H1 (cell line): ENCODE measurements around the gene NINJ2. TPM values are rescaled to one million over a fixed set of nuclear protein-coding genes. Genes with fewer than 3 reads are reported as not detected.

Experiments used
- CTCF ChIA-PET: fragments of 300-600 bp; sonication (Branson Sonifier 250); formaldehyde crosslinking; loops from one replicate; lab custom pipeline; 2021; ENCODE audit not compliant: partially characterized antibody; lab: Charles Lee
- POLR2A ChIA-PET: fragments of 300-600 bp; sonication (Branson Sonifier 250); formaldehyde crosslinking; loops from one replicate; lab custom pipeline; 2021; ENCODE audit warnings: inconsistent platforms; ENCODE audit not compliant: partially characterized antibody; lab: Charles Lee
- DNase-seq, 2 experiments: peaks; one replicate each; pipeline versions ENCODE4 v3.0.0 to v3.0.0-alpha.2; 2010 to 2022; ENCODE audit warnings: low spot score in 2 of 2, low read depth in 1 of 2, mixed read lengths in 1 of 2
- FAIRE-seq: peaks from 2 replicates; lab custom pipeline; 2011; peaks lifted over from hg19 to GRCh38; lab: Jason Lieb, UNC
- H2AFZ ChIP-seq: 2 replicates; pipeline ENCODE4 v1.8.1; 2012; ENCODE audit warnings: low read length, inconsistent platforms
- H2AK5ac ChIP-seq: 2 replicates; pipeline ENCODE4 v1.6.1; 2013; ENCODE audit warnings: low read depth, low read length
- H2BK120ac ChIP-seq: replicated peaks from 2 replicates; pipeline ENCODE3; 2013; ENCODE audit warnings: low read depth, low read length, inconsistent platforms
- H2BK12ac ChIP-seq: 2 replicates; pipeline ENCODE4 v1.6.1; 2013; ENCODE audit warnings: low read depth, low read length
- H2BK15ac ChIP-seq: 2 replicates; pipeline ENCODE4 v1.6.1; 2013; ENCODE audit warnings: low read length
- H2BK20ac ChIP-seq: 2 replicates; pipeline ENCODE4 v1.6.1; 2013; ENCODE audit warnings: low read length
- H2BK5ac ChIP-seq: 2 replicates; pipeline ENCODE4 v1.6.1; 2013; ENCODE audit warnings: low read depth, low read length
- H3K14ac ChIP-seq: 2 replicates; pipeline ENCODE4 v1.6.1; 2013; ENCODE audit warnings: inconsistent platforms; ENCODE audit not compliant: insufficient read length
- H3K18ac ChIP-seq: 2 replicates; pipeline ENCODE4 v1.6.1; 2013; ENCODE audit warnings: low read length; ENCODE audit errors: extremely low read depth
- H3K23ac ChIP-seq: 2 replicates; pipeline ENCODE4 v1.6.1; 2013; ENCODE audit warnings: inconsistent platforms; ENCODE audit not compliant: insufficient read length
- H3K23me2 ChIP-seq: 2 replicates; pipeline ENCODE4 v1.6.1; 2013; ENCODE audit warnings: low read depth, low read length
- H3K27ac ChIP-seq: 2 replicates; pipeline ENCODE4 v1.6.1; 2011; ENCODE audit warnings: low read depth, low read length, inconsistent platforms
- H3K27me3 ChIP-seq, 4 experiments: replicated peaks in 1 of 4; 1 replicate in 1 of 4; 2 replicates in 3 of 4; pipeline versions ENCODE4 v1.6.1 to v1.8.1; 2011 to 2013; ENCODE audit warnings: low read length in 3 of 4, mild to moderate bottlenecking in 3 of 4, inconsistent platforms in 2 of 4, mixed read lengths in 2 of 4, moderate library complexity in 1 of 4; ENCODE audit not compliant: control insufficient read depth in 3 of 4, insufficient read depth in 3 of 4; ENCODE audit errors: extremely low read depth in 1 of 4
- H3K36me3 ChIP-seq, 4 experiments: 2 replicates each; pipeline versions ENCODE4 v1.6.1 to v1.8.1; 2011 to 2013; ENCODE audit warnings: mild to moderate bottlenecking in 4 of 4, low read length in 3 of 4, moderate library complexity in 2 of 4, control low read depth in 1 of 4, inconsistent platforms in 1 of 4; ENCODE audit not compliant: insufficient read depth in 4 of 4, control insufficient read depth in 2 of 4
- H3K4ac ChIP-seq: replicated peaks from 2 replicates; pipeline ENCODE3; 2013; ENCODE audit warnings: low read length, low read depth, mixed read lengths, inconsistent platforms; ENCODE audit not compliant: insufficient read length
- H3K4me1 ChIP-seq, 4 experiments: replicated peaks in 1 of 4; 1 replicate in 1 of 4; 2 replicates in 3 of 4; pipeline versions ENCODE4 v1.6.1 to v1.8.1; 2011 to 2013; ENCODE audit warnings: low read length in 3 of 4, inconsistent platforms in 2 of 4, mixed read lengths in 1 of 4; ENCODE audit not compliant: insufficient read depth in 4 of 4, control insufficient read depth in 3 of 4
- H3K4me2 ChIP-seq, 2 experiments: 2 replicates each; pipeline versions ENCODE4 v1.6.1 to v1.8.1; 2011 to 2013; ENCODE audit warnings: low read depth in 2 of 2, low read length in 2 of 2, control low read depth in 1 of 2, inconsistent platforms in 1 of 2, mild to moderate bottlenecking in 1 of 2; ENCODE audit not compliant: insufficient read depth in 1 of 2
- H3K4me3 ChIP-seq, 4 experiments: fragments of 200-600, 300-600 bp in 1 of 4; sonication (generic), shearing (Covaris generic), sonication (Bioruptor Twin) in 1 of 4; 2 replicates each; pipeline versions ENCODE4 v1.5.1 to v1.8.1; 2011 to 2016; ENCODE audit warnings: low read length in 4 of 4, low read depth in 3 of 4, control low read depth in 2 of 4, inconsistent platforms in 2 of 4, mild to moderate bottlenecking in 2 of 4, mixed read lengths in 1 of 4, moderate library complexity in 1 of 4; ENCODE audit not compliant: insufficient read depth in 2 of 4; ENCODE audit errors: extremely low read depth in 1 of 4
- H3K56ac ChIP-seq: replicated peaks from 2 replicates; pipeline ENCODE3; 2013; ENCODE audit warnings: low read depth, mild to moderate bottlenecking, mixed read lengths, low read length, inconsistent platforms; ENCODE audit not compliant: insufficient read length
- H3K79me1 ChIP-seq: 2 replicates; pipeline ENCODE4 v1.6.1; 2013; ENCODE audit warnings: low read depth, low read length, control low read depth
- H3K79me2 ChIP-seq, 2 experiments: 2 replicates each; pipeline versions ENCODE4 v1.6.1 to v1.8.1; 2012 to 2013; ENCODE audit warnings: low read length in 2 of 2, mild to moderate bottlenecking in 2 of 2, inconsistent platforms in 1 of 2; ENCODE audit not compliant: insufficient read depth in 2 of 2, control insufficient read depth in 1 of 2
- H3K9ac ChIP-seq, 4 experiments: replicated peaks in 1 of 4; 1 replicate in 1 of 4; 2 replicates in 3 of 4; pipeline versions ENCODE4 v1.6.1 to v1.8.1; 2011 to 2013; ENCODE audit warnings: low read depth in 3 of 4, low read length in 3 of 4, control low read depth in 2 of 4, mild to moderate bottlenecking in 2 of 4, moderate library complexity in 2 of 4, inconsistent platforms in 1 of 4; ENCODE audit errors: extremely low read depth in 1 of 4
- H3K9me3 ChIP-seq, 2 experiments: 2 replicates each; pipeline versions ENCODE4 v1.6.1 to v1.8.1; 2012 to 2013; ENCODE audit warnings: mild to moderate bottlenecking in 2 of 2, moderate library complexity in 2 of 2, control low read depth in 1 of 2, inconsistent platforms in 1 of 2, low read depth in 1 of 2, low read length in 1 of 2, mixed read lengths in 1 of 2; ENCODE audit not compliant: insufficient read depth in 2 of 2
- H4K20me1 ChIP-seq, 2 experiments: replicated peaks in 1 of 2; 2 replicates each; pipeline versions ENCODE3 to v1.8.1; 2011 to 2013; ENCODE audit warnings: inconsistent platforms in 2 of 2, low read length in 2 of 2, mild to moderate bottlenecking in 1 of 2; ENCODE audit not compliant: insufficient read depth in 2 of 2, control insufficient read depth in 1 of 2
- H4K5ac ChIP-seq: 2 replicates; pipeline ENCODE4 v1.6.1; 2013; ENCODE audit warnings: low read length, low read depth, mixed read lengths, inconsistent platforms; ENCODE audit not compliant: insufficient read length
- H4K8ac ChIP-seq: 2 replicates; pipeline ENCODE4 v1.8.0; 2013; ENCODE audit warnings: mild to moderate bottlenecking, moderate library complexity, low read length, inconsistent platforms; ENCODE audit not compliant: insufficient read depth; ENCODE audit errors: extremely low read depth
- H4K91ac ChIP-seq: replicated peaks from 2 replicates; pipeline ENCODE3; 2013; ENCODE audit warnings: low read length, mixed read lengths, inconsistent platforms; ENCODE audit not compliant: insufficient read length
- BCL11A ChIP-seq, 2 experiments: IDR thresholded peaks; one replicate each; pipeline ENCODE4 v1.6.1; 2011; ENCODE audit warnings: low read depth in 2 of 2, low read length in 2 of 2, mild to moderate bottlenecking in 2 of 2
- CHD2 ChIP-seq: IDR thresholded peaks from 2 replicates; pipeline ENCODE4 v1.6.1; 2012; ENCODE audit warnings: low read length, improper control_type of control experiment
- HDAC2 ChIP-seq, 2 experiments: fragments of 300-600 bp in 1 of 2; sonication (generic) in 1 of 2; IDR thresholded peaks; 2 replicates each; pipeline ENCODE4 v1.6.1; 2011 to 2012; ENCODE audit warnings: low read depth in 2 of 2, low read length in 2 of 2, mild to moderate bottlenecking in 2 of 2, moderate library complexity in 2 of 2, borderline replicate concordance in 1 of 2, inconsistent platforms in 1 of 2
- NANOG ChIP-seq: IDR thresholded peaks from 2 replicates; pipeline ENCODE4 v1.6.1; 2011; ENCODE audit warnings: low read length, low read depth, mild to moderate bottlenecking, inconsistent platforms; ENCODE audit not compliant: insufficient read depth, poor library complexity, severe bottlenecking
- SUZ12 ChIP-seq: fragments of 200-600 bp; sonication (generic); IDR thresholded peaks from 2 replicates; pipeline ENCODE4 v1.6.1; 2012; ENCODE audit warnings: mild to moderate bottlenecking, inconsistent platforms, low read length, moderate library complexity, mixed read lengths
- YY1 ChIP-seq: IDR thresholded peaks from 2 replicates; pipeline ENCODE4 v1.6.1; 2011; ENCODE audit warnings: low read depth, mild to moderate bottlenecking, low read length
- WGBS, 2 experiments: shearing (Covaris generic) in 1 of 2; methylation state at CpG; one replicate each; pipeline versions ENCODE4 v1.1.6 to v1.1.7; 2013 to 2015; ENCODE audit warnings: low lambda C conversion rate in 2 of 2, mixed read lengths in 2 of 2, inconsistent platforms in 1 of 2, low coverage in 1 of 2, missing lambda C conversion rate in 1 of 2; ENCODE audit not compliant: insufficient replicate concordance in 2 of 2, insufficient coverage in 1 of 2, insufficient read length in 1 of 2; ENCODE audit errors: extremely low coverage in 1 of 2, missing lambda C conversion rate in 1 of 2; 5-methylcytosine and 5-hydroxymethylcytosine counted together
- polyA plus RNA-seq, 7 experiments: library from polyadenylated mRNA; depleted of rRNA in 3 of 7; stranded (reverse) in 5 of 7; unstranded in 2 of 7; fragments of >200 nt in 5 of 7; fragments of 200-250 nt in 2 of 7; gene quantifications; 1 replicate in 5 of 7; 2 replicates in 1 of 7; 4 replicates in 1 of 7; pipeline versions ENCODE4 v1.2.1 to v1.2.3, GENCODE V29; 2011 to 2013; ENCODE audit warnings: missing spikeins in 2 of 7, mixed read lengths in 2 of 7
- total RNA-seq: library from RNA; stranded (reverse); fragmentation: NEBNext Ultra II Directional; extraction: Animal tissue kit (Norgen Biotek cat#: 25700); gene quantifications from 2 replicates; pipeline ENCODE4 v1.2.1, GENCODE V29; 2021

NINJ2 gene
- total and polyA plus RNA-seq, 2 of the 8 experiments (the other 6 are each of a cell fraction or from before 2014, with no cell fraction given) = 1.4 TPM; not detected in 1

DNA sequence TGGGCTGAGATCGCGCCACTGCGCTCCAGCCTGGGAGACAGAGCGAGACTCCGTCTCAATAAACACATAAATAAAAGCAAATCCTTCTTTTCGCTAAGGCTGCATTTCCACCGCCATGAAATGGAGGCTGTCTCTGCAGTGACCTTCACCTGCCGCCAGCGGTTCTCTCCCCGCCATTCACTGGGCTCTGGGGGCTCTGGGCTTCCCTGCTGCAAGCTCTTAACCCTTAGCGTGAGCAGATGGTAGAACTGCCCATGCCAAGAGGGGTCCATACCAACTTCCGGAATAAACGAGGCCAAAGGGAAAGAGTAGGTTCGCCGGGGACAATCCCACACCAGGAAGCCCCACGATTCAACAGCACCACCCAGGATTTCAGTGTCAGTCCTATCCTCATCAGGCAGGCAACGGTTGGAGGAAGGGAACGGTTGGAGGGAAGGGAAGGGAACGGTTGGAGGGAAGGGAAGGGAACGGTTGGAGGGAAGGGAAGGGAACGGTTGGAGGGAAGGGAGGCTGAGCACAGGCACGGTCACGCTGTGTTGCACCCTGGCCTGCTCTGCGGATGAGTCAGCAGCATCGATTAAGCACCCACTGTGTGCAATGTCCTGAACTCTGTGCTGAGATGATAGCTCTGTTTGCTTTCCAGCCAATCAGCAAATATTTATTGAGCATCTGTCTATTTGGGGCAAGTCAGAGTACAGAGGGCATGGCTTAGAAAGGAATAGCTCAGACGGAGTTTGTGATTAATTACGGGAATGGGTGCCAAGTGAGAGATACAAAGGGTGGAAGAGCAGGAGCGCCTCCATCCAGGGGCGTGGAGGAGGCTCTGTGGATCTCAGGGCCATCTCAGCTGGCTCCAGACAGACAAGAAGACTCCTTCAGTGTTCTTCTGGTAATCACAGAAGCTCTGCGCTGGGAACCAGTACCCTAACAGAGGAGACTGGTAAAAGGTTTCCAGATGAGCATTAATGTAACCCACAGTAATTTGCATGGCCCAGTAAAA is 77.9 kb downstream of the NINJ2 start:
- ChIA-PET CTCF (interaction anchor here (0.9 to 3.1 kb wide), 5 partner anchors 9 to 230 kb away, joined by 3 to 17 read pairs (median 3); no protein-coding TSS in a partner anchor), POLR2A (interaction anchor here (0.6 to 1.0 kb wide), 2 partner anchors 13 to 46 kb away, joined by 3 read pairs; no protein-coding TSS in a partner anchor)
- DNase-seq = no peak
- peaks cover 4% of the 10 kb centered on the region; the same call in 1 of the 2 replicates for H3K23me2 ChIP-seq
- no peak overlapping the region for H4K5ac ChIP-seq
- H3K4ac ChIP-seq = no peak overlapping the region
- no peak overlapping the region for H3K4me3 ChIP-seq
- H3K79me2 ChIP-seq = no peaks in the 10 kb centered on the region
- H3K27me3 ChIP-seq = no peaks in the 10 kb centered on the region
- no peaks in the 10 kb centered on the region for H3K9me3 ChIP-seq
- no peak overlapping the region for H4K91ac ChIP-seq
- H2AK5ac ChIP-seq = no peak overlapping the region
- no peak for FAIRE-seq
- no peaks in the 10 kb centered on the region for H3K36me3 ChIP-seq
- no peak overlapping the region for H2BK12ac ChIP-seq
- H3K79me1 ChIP-seq = no peaks in the 10 kb centered on the region; the same call in 1 of the 2 replicates
- no peak overlapping the region for H2BK120ac ChIP-seq
- H3K4me1 ChIP-seq = no peaks in the 10 kb centered on the region
- no peak overlapping the region for H3K14ac ChIP-seq
- no peak overlapping the region for H3K9ac ChIP-seq
- H3K18ac ChIP-seq = no peak overlapping the region
- H3K27ac ChIP-seq = no peak overlapping the region
- peak overlapping the region; percentile 44; the same call in 1 of the 2 replicates for H2AFZ ChIP-seq
- 93% methylated on average over 30 of the region's 30 CpGs; no CpG with 5 or more reads in 1 of the 2 experiments for WGBS, 2 experiments
- TF ChIP-seq HDAC2 (IDR thresholded peaks at IDR 0.05; ENCODE audit: borderline replicate concordance in 1 of 2, low read depth in 2 of 2, low read length in 2 of 2) (no peak), CHD2 (no peak), SUZ12 (no peak), NANOG (no peak), BCL11A (IDR thresholded peaks at IDR 0.05; ENCODE audit: low read depth in 2 of 2, low read length in 2 of 2) (no peak), YY1 (no peak)
- no peak overlapping the region for H3K56ac ChIP-seq
- no peak overlapping the region for H4K8ac ChIP-seq
- H2BK15ac ChIP-seq = no peak overlapping the region
- H4K20me1 ChIP-seq = peaks cover 0 to 3% of the 10 kb centered on the region in 2 experiments
- H3K23ac ChIP-seq = no peak overlapping the region
- no peak overlapping the region; the same call in 1 of the 2 replicates for H2BK5ac ChIP-seq
- H2BK20ac ChIP-seq = no peak overlapping the region
- H3K4me2 ChIP-seq = no peak overlapping the region
